A673 (cell line): ENCODE measurements around the gene ITM2B. TPM values are rescaled to one million over a fixed set of nuclear protein-coding genes. Genes with fewer than 3 reads are reported as not detected.

Source experiments
- BruUV-seq: library from RNA; stranded (reverse); fragments of 400-500 nt; replicated peaks from 2 replicates; lab custom pipeline; 2021; lab: Mats Ljungman, UMichigan
- CTCF ChIA-PET: fragments of 300-600 bp; sonication (Branson Sonifier 250); formaldehyde crosslinking; loops from one replicate; lab custom pipeline; 2022; ENCODE audit warnings: antibody characterized with exemption; lab: Charles Lee
- POLR2A ChIA-PET: fragments of 300-600 bp; sonication (Branson Sonifier 250); formaldehyde crosslinking; loops from one replicate; lab custom pipeline; 2022; ENCODE audit warnings: antibody characterized with exemption; ENCODE audit not compliant: low non-redundant PET; lab: Charles Lee
- DNase-seq: peaks from one replicate; pipeline ENCODE4 v3.0.0-alpha.2; 2015; ENCODE audit warnings: low spot score
- H3K27ac ChIP-seq: fragments of 200-600 bp; sonication (generic); 2 replicates; pipeline ENCODE4 v1.5.1; 2016; ENCODE audit warnings: mixed run types, low read depth, mild to moderate bottlenecking, mixed read lengths, antibody characterized with exemption, low read length; ENCODE audit not compliant: poor library complexity, severe bottlenecking
- H3K27me3 ChIP-seq: fragments of 200-600 bp; sonication (generic); replicated peaks from 2 replicates; pipeline ENCODE4 v1.6.1; 2017; ENCODE audit warnings: mixed run types, low read depth, mild to moderate bottlenecking, mixed read lengths, antibody characterized with exemption, low read length; ENCODE audit not compliant: insufficient read depth, poor library complexity
- H3K36me3 ChIP-seq: fragments of 200-600 bp; sonication (generic); 2 replicates; pipeline ENCODE4 v1.6.1; 2016; ENCODE audit warnings: mixed run types, mild to moderate bottlenecking, mixed read lengths, antibody characterized with exemption, low read length; ENCODE audit not compliant: insufficient read depth, poor library complexity, severe bottlenecking
- H3K4me1 ChIP-seq: fragments of 200-600 bp; sonication (generic); 2 replicates; pipeline ENCODE4 v1.6.1; 2017; ENCODE audit warnings: mixed run types, mild to moderate bottlenecking, mixed read lengths, antibody characterized with exemption, low read length; ENCODE audit not compliant: insufficient read depth, poor library complexity, severe bottlenecking
- H3K4me3 ChIP-seq: fragments of 200-600 bp; sonication (generic); 2 replicates; pipeline ENCODE4 v1.5.1; 2016; ENCODE audit warnings: low read depth, mixed run types, mild to moderate bottlenecking, mixed read lengths, low read length; ENCODE audit not compliant: poor library complexity, severe bottlenecking
- H3K9me3 ChIP-seq: fragments of 200-600 bp; sonication (generic); 2 replicates; pipeline ENCODE4 v1.6.1; 2016; ENCODE audit warnings: mixed run types, low read depth, mild to moderate bottlenecking, mixed read lengths, antibody characterized with exemption, low read length; ENCODE audit not compliant: poor library complexity, severe bottlenecking
- EZH2 ChIP-seq: fragments of 200-600 bp; sonication (generic); IDR thresholded peaks from 2 replicates; pipeline ENCODE4 v1.6.1; 2017; ENCODE audit warnings: borderline replicate concordance, low read depth, mild to moderate bottlenecking, mixed read lengths, antibody characterized with exemption, low read length; ENCODE audit not compliant: poor library complexity, severe bottlenecking
- intact Hi-C: fragments of 100-400 bp; cut with micrococcal nuclease; formaldehyde crosslinking; loops from one replicate; pipeline ENCODE4 v1.10.0; 2022; ENCODE audit not compliant: unreplicated experiment
- total RNA-seq: library from RNA; stranded (reverse); gene quantifications from 2 replicates; pipeline ENCODE4 v1.2.3, GENCODE V29; 2021
- TF ChIP-seq, protein P1 (sequence below): fragments of 300-800, 200-600 bp; sonication (generic); conservative IDR thresholded peaks from 2 replicates; pipeline ENCODE4 v1.5.1; 2017; ENCODE audit warnings: low read depth, mild to moderate bottlenecking, antibody characterized with exemption, low read length, moderate library complexity, mixed read lengths

The ITM2B gene
- total RNA-seq, 1 experiment from 2014 or later, result 190 TPM

DNA sequence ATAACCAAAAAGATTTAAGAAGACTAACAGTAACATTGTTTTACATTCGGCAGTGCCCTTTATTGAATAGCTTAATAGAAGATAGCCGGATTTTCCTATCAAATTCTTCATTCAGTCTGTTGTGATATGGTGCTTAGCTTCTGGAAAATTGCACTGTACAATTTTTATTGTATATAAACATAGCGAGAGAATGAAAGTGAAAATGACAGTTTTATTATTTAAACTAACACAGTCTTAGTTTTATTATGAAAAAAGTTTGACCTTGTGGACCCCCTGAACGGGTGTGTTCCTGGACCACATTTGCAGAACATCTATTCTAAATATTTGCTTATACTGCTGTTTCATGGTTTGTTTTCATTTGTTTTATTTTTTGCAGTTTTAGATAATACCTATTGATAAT lies 8.6 kb downstream of the ITM2B start:
- H3K36me3 ChIP-seq, result peaks cover 5% of the 10 kb centered on the region
- no TSS peak for BruUV-seq
- CTCF ChIA-PET, result no interaction called here

DNA sequence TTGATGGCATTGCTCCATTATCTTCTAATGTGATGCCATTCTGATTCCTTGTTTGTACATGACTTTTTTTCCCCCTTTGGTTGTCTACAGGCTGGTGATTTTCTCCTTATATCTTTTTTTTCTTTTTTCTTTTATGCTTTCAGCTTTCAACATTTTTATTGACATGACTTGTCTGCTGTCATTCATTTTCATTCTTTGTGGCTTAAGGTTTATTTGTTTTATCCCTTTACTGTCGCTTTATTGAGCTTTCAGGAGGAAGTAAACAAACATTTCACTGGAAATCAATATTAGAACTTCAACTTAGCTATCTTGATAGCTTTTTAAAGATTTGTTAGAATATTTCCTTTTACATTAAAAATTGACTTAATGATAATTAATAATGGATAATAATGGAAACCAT lies 9.7 kb downstream of the ITM2B start:
- ChIA-PET CTCF (no interaction called here), POLR2A (no interaction called here)
- H3K27ac ChIP-seq, result no peak overlapping the region
- H3K4me1 ChIP-seq, result peaks cover 5% of the 10 kb centered on the region
- no peaks in the 10 kb centered on the region for H3K27me3 ChIP-seq
- BruUV-seq, result no TSS peak
- peaks cover 5% of the 10 kb centered on the region for H3K36me3 ChIP-seq
- TF ChIP-seq EZH2, result no peak
- TF ChIP-seq, protein P1, sequence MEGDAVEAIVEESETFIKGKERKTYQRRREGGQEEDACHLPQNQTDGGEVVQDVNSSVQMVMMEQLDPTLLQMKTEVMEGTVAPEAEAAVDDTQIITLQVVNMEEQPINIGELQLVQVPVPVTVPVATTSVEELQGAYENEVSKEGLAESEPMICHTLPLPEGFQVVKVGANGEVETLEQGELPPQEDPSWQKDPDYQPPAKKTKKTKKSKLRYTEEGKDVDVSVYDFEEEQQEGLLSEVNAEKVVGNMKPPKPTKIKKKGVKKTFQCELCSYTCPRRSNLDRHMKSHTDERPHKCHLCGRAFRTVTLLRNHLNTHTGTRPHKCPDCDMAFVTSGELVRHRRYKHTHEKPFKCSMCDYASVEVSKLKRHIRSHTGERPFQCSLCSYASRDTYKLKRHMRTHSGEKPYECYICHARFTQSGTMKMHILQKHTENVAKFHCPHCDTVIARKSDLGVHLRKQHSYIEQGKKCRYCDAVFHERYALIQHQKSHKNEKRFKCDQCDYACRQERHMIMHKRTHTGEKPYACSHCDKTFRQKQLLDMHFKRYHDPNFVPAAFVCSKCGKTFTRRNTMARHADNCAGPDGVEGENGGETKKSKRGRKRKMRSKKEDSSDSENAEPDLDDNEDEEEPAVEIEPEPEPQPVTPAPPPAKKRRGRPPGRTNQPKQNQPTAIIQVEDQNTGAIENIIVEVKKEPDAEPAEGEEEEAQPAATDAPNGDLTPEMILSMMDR, result no peak
- no peak overlapping the region for H3K4me3 ChIP-seq
- DNase-seq, result no peak
- intact Hi-C loops, result no loop called here
- H3K9me3 ChIP-seq, result no peaks in the 10 kb centered on the region

More for the DNA sequence above, 8.6 kb downstream of the ITM2B start:
- no peak for DNase-seq
- intact Hi-C loops, result no loop called here
- TF ChIP-seq, protein P1, result no peak
- Histone ChIP-seq H3K4me3 (no peak overlapping the region), H3K9me3 (no peaks in the 10 kb centered on the region), H3K27ac (no peak overlapping the region), H3K4me1 (peaks cover 15% of the 10 kb centered on the region), H3K27me3 (no peaks in the 10 kb centered on the region)
- POLR2A ChIA-PET, result no interaction called here

DNA sequence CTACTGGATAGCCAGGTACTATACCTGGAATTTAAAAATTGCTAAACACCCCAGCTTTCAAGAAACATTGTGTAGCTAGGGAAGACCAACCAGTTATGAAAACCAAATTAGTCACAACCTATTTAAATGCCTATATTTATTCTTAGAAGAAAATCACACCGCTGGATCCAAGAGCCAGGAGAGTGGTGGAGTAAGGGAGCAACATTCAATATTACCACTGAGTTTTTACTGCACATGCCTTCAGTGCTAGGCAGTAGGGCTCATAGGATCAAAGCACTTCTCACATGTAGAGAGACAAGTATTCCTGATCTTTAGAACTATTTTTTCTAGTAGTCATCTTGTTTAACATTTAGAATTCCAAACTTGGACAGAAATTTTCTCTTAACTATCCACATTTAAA lies 11.2 kb downstream of the ITM2B start:
- intact Hi-C loops, result no loop called here
- Histone ChIP-seq H3K27me3 (no peaks in the 10 kb centered on the region), H3K27ac (no peak overlapping the region), H3K9me3 (no peaks in the 10 kb centered on the region), H3K4me3 (no peak overlapping the region), H3K4me1 (no peaks in the 10 kb centered on the region), H3K36me3 (peaks cover 3% of the 10 kb centered on the region)
- ChIA-PET POLR2A (no interaction called here), CTCF (no interaction called here)
- TF ChIP-seq, protein P1, result no peak
- no peak for TF ChIP-seq EZH2
- BruUV-seq, result no TSS peak
- no peak for DNase-seq
